Posterior cingulate gyrus (tissue), 11 donors: ENCODE results near the gene OR5V1.
"Not testable (repeated sequence)": the region's sequence is repeated elsewhere in the genome, so short reads cannot be mapped to it uniquely, and the experiment has no call there.

ENCODE experiments used
- DNase-seq, 10 donors: peaks; one replicate each; pipeline versions ENCODE4 v3.0.0 to v3.0.0-alpha.2; 2020 to 2021; ENCODE audit warnings: mixed read lengths in 3 of 10
- intact Hi-C: fragments of 100-400 bp; cut with DNase I; formaldehyde crosslinking; loops from one replicate; pipeline ENCODE4 v1.15.1; 2023

Gene OR5V1

GRCh38 chr6:29368765-29369164 lies at the start of gene OR5V1:
TSS of gene OR5V1 (minus strand) at chr6:29368865. CDS start at chr6:29356195, 12,670 bp downstream.
- no peak for DNase-seq
- intact Hi-C loops, result no loop called here

GRCh38 chr6:29414588-29414987 lies 45.9 kb upstream of the OR5V1 start, which contains the start of gene OR12D1:
TSS of gene OR12D1 (plus strand) at chr6:29414928.
- intact Hi-C loops, result no loop called here
- no peak for DNase-seq

- DNase-seq, result no peak
- intact Hi-C loops, result no loop called here
Measured at GRCh38 chr6:29403801-29404200, 35.1 kb upstream of the OR5V1 start.

- no peak for DNase-seq
- intact Hi-C loops, result no loop called here
Measured at GRCh38 chr6:29399525-29399924, 30.9 kb upstream of the OR5V1 start.

- DNase-seq, result no peak
- intact Hi-C loops, result no loop called here
Measured at GRCh38 chr6:29395331-29395730, 26.7 kb upstream of the OR5V1 start, which contains the start of gene OR12D2. TSS of gene OR12D2 (plus strand) at chr6:29395631. CDS start at chr6:29396700, 1,069 bp downstream.

- intact Hi-C loops, result no loop called here
- no peak for DNase-seq
Measured at GRCh38 chr6:29388533-29388932, 19.9 kb upstream of the OR5V1 start.

GRCh38 chr6:29376003-29376402 lies 7.3 kb upstream of the OR5V1 start:
- no peak for DNase-seq
- intact Hi-C loops, result loop anchor here (10.0 kb wide), 1 partner anchor 209 kb away; the partner anchor contains the start of gene OR2H2

GRCh38 chr6:29375191-29375590 lies 6.5 kb upstream of the OR5V1 start, which contains the start of gene OR12D3:
TSS of gene OR12D3 (minus strand) at chr6:29375291. CDS start at chr6:29375287, 4 bp downstream.
- no peak for DNase-seq
- intact Hi-C loops, result loop anchor here (10.0 kb wide), 1 partner anchor 210 kb away; the partner anchor contains the start of gene OR2H2

GRCh38 chr6:29355603-29356002 lies 13.1 kb downstream of the OR5V1 start:
- DNase-seq, result no peak
- intact Hi-C loops, result no loop called here

GRCh38 chr6:29354980-29355379 lies 13.7 kb downstream of the OR5V1 start:
- intact Hi-C loops, result no loop called here

GRCh38 chr6:29349348-29349747 lies 19.3 kb downstream of the OR5V1 start:
- intact Hi-C loops, DNase-seq: not testable (repeated sequence)

More at GRCh38 chr6:29354980-29355379, 13.7 kb downstream of the OR5V1 start:
- no peak for DNase-seq

GRCh38 chr6:29345380-29345779 lies 23.3 kb downstream of the OR5V1 start:
- DNase-seq, result no peak
- intact Hi-C loops, result no loop called here

GRCh38 chr6:29336269-29336668 lies 32.4 kb downstream of the OR5V1 start:
- intact Hi-C loops, result no loop called here
- DNase-seq, result no peak

GRCh38 chr6:29332676-29333075 lies 36.0 kb downstream of the OR5V1 start:
- intact Hi-C loops, result no loop called here
- DNase-seq, result no peak

- no peak for DNase-seq
- intact Hi-C loops, result no loop called here
Measured at GRCh38 chr6:29325777-29326176, 42.9 kb downstream of the OR5V1 start.

- DNase-seq, intact Hi-C loops: not testable (repeated sequence)
Measured at GRCh38 chr6:29323332-29323731, 45.3 kb downstream of the OR5V1 start.

- no peak for DNase-seq
- intact Hi-C loops, result no loop called here
Measured at GRCh38 chr6:29319931-29320330, 48.7 kb downstream of the OR5V1 start.
